HL-60 (cell line): ENCODE measurements around the gene DTX1.

Experiments
- CTCF ChIP-seq: IDR thresholded peaks from one replicate; pipeline ENCODE4 v1.5.1; 2011; ENCODE audit warnings: low read length, control low read depth, inconsistent platforms; ENCODE audit not compliant: insufficient read depth
- POLR2AphosphoS5 ChIP-seq: IDR thresholded peaks from 2 replicates; pipeline ENCODE4 v1.6.1; 2012; ENCODE audit warnings: low read depth
- REST ChIP-seq: IDR thresholded peaks from 2 replicates; pipeline ENCODE4 v1.6.1; 2012; ENCODE audit warnings: low read depth; ENCODE audit not compliant: insufficient replicate concordance

GRCh38 chr12:113030875-113031525, 25.5 kb upstream of the DTX1 start:
- TF ChIP-seq CTCF (peak; percentile 32), POLR2AphosphoS5 (no peak), REST (no peak)
